Measurements from ENCODE around the gene TENT5C.

DNA sequence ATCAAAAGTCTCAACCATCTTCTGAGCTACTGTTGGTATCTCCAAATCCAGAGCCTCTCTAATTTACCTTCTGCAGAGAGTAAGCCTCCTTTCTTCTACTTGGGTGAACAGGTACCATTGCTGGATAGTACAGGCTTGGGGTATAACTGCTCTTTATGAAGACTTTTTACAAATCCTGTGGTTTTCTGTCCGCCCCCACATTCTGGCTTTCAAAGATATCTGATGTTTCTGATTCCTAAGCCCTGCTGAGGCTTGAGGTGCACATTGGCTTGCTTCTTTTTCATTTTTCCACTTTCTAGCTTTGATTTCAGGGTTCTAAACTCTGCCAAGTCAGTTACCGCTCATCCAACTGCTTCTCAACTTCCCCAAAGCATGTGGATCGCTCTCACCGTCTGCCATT is 37.1 kb downstream of the TENT5C start:
- TF ChIP-seq ZBTB10 (tag by site-specific recombination; IDR thresholded peaks at IDR 0.05) = no peak
- TF ChIP-seq ZNF777 (tag by site-specific recombination; IDR thresholded peaks at IDR 0.05; ENCODE audit: borderline replicate concordance) = no peak

Measured in HEK293 (cell line).